Lung microvascular endothelial cell (primary cell): ENCODE measurements around the gene RPSA. TPM values are rescaled to one million over a fixed set of nuclear protein-coding genes. Genes with fewer than 3 reads are reported as not detected.
"Not testable (repeated sequence)": the region's sequence is repeated elsewhere in the genome, so short reads cannot be mapped to it uniquely, and the experiment has no call there.

Source experiments
- DNase-seq, 2 donors: peaks; one replicate each; pipeline versions ENCODE4 v3.0.0 to v3.0.0-alpha.2; 2010; ENCODE audit warnings: low read depth in 2 of 2
- total RNA-seq: library from RNA; depleted of rRNA; stranded (reverse); fragments of >200 nt; gene quantifications from 2 replicates; pipeline ENCODE4 v1.2.1, GENCODE V29; 2014

RPSA gene
- total RNA-seq, 1 donor from 2014 or later: 1,101 TPM

- DNase-seq: no peak
Observed at GRCh38 chr3:39419742-39420315, 13.3 kb downstream of the RPSA start.

- DNase-seq: no peak
Observed at GRCh38 chr3:39420543-39420942, 14.0 kb downstream of the RPSA start.

GRCh38 chr3:39423436-39423970 is 17.0 kb downstream of the RPSA start:
- no peak for DNase-seq

- DNase-seq: no peak
Observed at GRCh38 chr3:39426312-39426711, 19.8 kb downstream of the RPSA start.

GRCh38 chr3:39427506-39427905 is 21.0 kb downstream of the RPSA start:
- DNase-seq: no peak

- peak; percentile 77 to 87 for DNase-seq
Observed at GRCh38 chr3:39428745-39429201, 22.3 kb downstream of the RPSA start.

- no peak for DNase-seq
Observed at GRCh38 chr3:39429466-39429865, 22.9 kb downstream of the RPSA start.

GRCh38 chr3:39432342-39432741 is 25.8 kb downstream of the RPSA start:
- peak in 1 of 2 donors; percentile 28 for DNase-seq

- peak; percentile 35 to 83 for DNase-seq
Observed at GRCh38 chr3:39433642-39434041, 27.1 kb downstream of the RPSA start.

- DNase-seq: no peak
Observed at GRCh38 chr3:39434574-39434973, 28.1 kb downstream of the RPSA start.

GRCh38 chr3:39435006-39435748 is 28.7 kb downstream of the RPSA start:
- DNase-seq: no peak

GRCh38 chr3:39438880-39439279 is 32.4 kb downstream of the RPSA start:
- no peak for DNase-seq

GRCh38 chr3:39440316-39440715 is 33.8 kb downstream of the RPSA start:
- no peak for DNase-seq

GRCh38 chr3:39443530-39443929 is 37.0 kb downstream of the RPSA start:
- peak; percentile 19 to 45 for DNase-seq

GRCh38 chr3:39445927-39446326 is 39.4 kb downstream of the RPSA start:
- no peak for DNase-seq

- no peak for DNase-seq
Observed at GRCh38 chr3:39446444-39446843, 39.9 kb downstream of the RPSA start.

GRCh38 chr3:39447637-39448483 is 41.3 kb downstream of the RPSA start:
- peak; percentile 83 to 88 for DNase-seq

- no peak for DNase-seq
Observed at GRCh38 chr3:39448506-39449233, 42.1 kb downstream of the RPSA start.

GRCh38 chr3:39449796-39450195 is 43.3 kb downstream of the RPSA start:
- DNase-seq: no peak

- no peak for DNase-seq
Observed at GRCh38 chr3:39453134-39453533, 46.6 kb downstream of the RPSA start.

- not testable (repeated sequence) for DNase-seq
Observed at GRCh38 chr3:39453872-39454271, 47.4 kb downstream of the RPSA start.
